H9 (cell line): Measurements from ENCODE around the gene CPXM2. TPM values are rescaled to one million over a fixed set of nuclear protein-coding genes. Genes with fewer than 3 reads are reported as not detected.

Experiments used
- DNase-seq: peaks from one replicate; pipeline ENCODE4 v3.0.0-alpha.2; 2017
- H2AFZ ChIP-seq: one replicate; pipeline ENCODE4 v1.6.1; 2013; ENCODE audit warnings: mild to moderate bottlenecking, low read length, control low read depth, moderate library complexity
- H2AK5ac ChIP-seq: 2 replicates; pipeline ENCODE4 v1.6.1; 2013; ENCODE audit warnings: low read length, control low read depth, mixed read lengths; ENCODE audit not compliant: insufficient read length
- H2BK120ac ChIP-seq: one replicate; pipeline ENCODE4 v1.6.1; 2013; ENCODE audit warnings: low read depth, mild to moderate bottlenecking, low read length, control low read depth, inconsistent platforms; ENCODE audit not compliant: poor library complexity, severe bottlenecking
- H2BK12ac ChIP-seq: 2 replicates; pipeline ENCODE4 v1.6.1; 2013; ENCODE audit warnings: low read length, control low read depth, mixed read lengths, low read depth; ENCODE audit not compliant: insufficient read length
- H2BK15ac ChIP-seq: 2 replicates; pipeline ENCODE4 v1.6.1; 2013; ENCODE audit warnings: low read depth, low read length, control low read depth
- H2BK20ac ChIP-seq: one replicate; pipeline ENCODE4 v1.6.1; 2013; ENCODE audit warnings: low read depth, mild to moderate bottlenecking, low read length, control low read depth, inconsistent platforms; ENCODE audit not compliant: poor library complexity, severe bottlenecking
- H2BK5ac ChIP-seq: 2 replicates; pipeline ENCODE4 v1.6.1; 2013; ENCODE audit warnings: low read length, control low read depth, mixed read lengths; ENCODE audit not compliant: insufficient read length
- H3K14ac ChIP-seq: 2 replicates; pipeline ENCODE4 v1.6.1; 2013; ENCODE audit warnings: low read length, control low read depth; ENCODE audit not compliant: insufficient read depth
- H3K18ac ChIP-seq: 2 replicates; pipeline ENCODE4 v1.6.1; 2013; ENCODE audit warnings: low read depth, mild to moderate bottlenecking, mixed read lengths, low read length, control low read depth; ENCODE audit not compliant: insufficient read length
- H3K23ac ChIP-seq: 2 replicates; pipeline ENCODE4 v1.6.1; 2013; ENCODE audit warnings: low read length, control low read depth, mixed read lengths, low read depth; ENCODE audit not compliant: insufficient read length
- H3K23me2 ChIP-seq: 2 replicates; pipeline ENCODE4 v1.6.1; 2013; ENCODE audit warnings: low read depth, mild to moderate bottlenecking, mixed read lengths, low read length, control low read depth; ENCODE audit not compliant: insufficient read length, poor library complexity, severe bottlenecking
- H3K27ac ChIP-seq: 2 replicates; pipeline ENCODE4 v1.5.1; 2013; ENCODE audit warnings: low read length, control low read depth, mixed read lengths, low read depth; ENCODE audit not compliant: insufficient read length
- H3K27me3 ChIP-seq: 2 replicates; pipeline ENCODE4 v1.6.1; 2013; ENCODE audit warnings: low read length, control low read depth, inconsistent platforms; ENCODE audit not compliant: insufficient read depth
- H3K4ac ChIP-seq: 2 replicates; pipeline ENCODE4 v1.6.1; 2013; ENCODE audit warnings: low read depth, mild to moderate bottlenecking, control low read depth, inconsistent platforms, low read length, moderate library complexity
- H3K4me1 ChIP-seq: 2 replicates; pipeline ENCODE4 v1.6.1; 2013; ENCODE audit warnings: low read length, control low read depth, inconsistent platforms; ENCODE audit not compliant: insufficient read depth
- H3K4me2 ChIP-seq: 2 replicates; pipeline ENCODE4 v1.6.1; 2013; ENCODE audit warnings: low read length, control low read depth, mixed read lengths; ENCODE audit not compliant: insufficient read length, insufficient read depth
- H3K56ac ChIP-seq: 2 replicates; pipeline ENCODE4 v1.6.1; 2013; ENCODE audit warnings: low read depth, mild to moderate bottlenecking, mixed read lengths, low read length, control low read depth; ENCODE audit not compliant: insufficient read length
- H3K79me1 ChIP-seq: 2 replicates; pipeline ENCODE4 v1.6.1; 2013; ENCODE audit warnings: low read depth, mild to moderate bottlenecking, moderate library complexity, low read length, control low read depth, inconsistent platforms; ENCODE audit not compliant: insufficient read depth, poor library complexity, severe bottlenecking
- H3K79me2 ChIP-seq: 2 replicates; pipeline ENCODE4 v1.6.1; 2013; ENCODE audit warnings: low read length, control low read depth, inconsistent platforms; ENCODE audit not compliant: insufficient read depth
- H3K9ac ChIP-seq: 2 replicates; pipeline ENCODE4 v1.6.1; 2013; ENCODE audit warnings: low read length, control low read depth, mixed read lengths; ENCODE audit not compliant: insufficient read length; ENCODE audit errors: extremely low read depth
- H3K9me3 ChIP-seq: one replicate; pipeline ENCODE4 v1.6.1; 2013; ENCODE audit warnings: low read depth, low read length, inconsistent platforms; ENCODE audit not compliant: control insufficient read depth
- H3T11ph ChIP-seq: one replicate; pipeline ENCODE4 v1.6.1; 2013; ENCODE audit warnings: mild to moderate bottlenecking, low read length, control low read depth, inconsistent platforms
- H4K20me1 ChIP-seq: one replicate; pipeline ENCODE4 v1.6.1; 2013; ENCODE audit not compliant: control insufficient read depth, insufficient read length, insufficient read depth
- H4K5ac ChIP-seq: 2 replicates; pipeline ENCODE4 v1.6.1; 2013; ENCODE audit warnings: low read depth, mild to moderate bottlenecking, mixed read lengths, low read length, control low read depth; ENCODE audit not compliant: insufficient read length
- H4K8ac ChIP-seq: replicated peaks from 2 replicates; pipeline ENCODE4 v1.6.1; 2013; ENCODE audit warnings: low read length, control low read depth, mixed read lengths, low read depth; ENCODE audit not compliant: insufficient read length
- H4K91ac ChIP-seq: 2 replicates; pipeline ENCODE4 v1.6.1; 2013; ENCODE audit warnings: low read depth, mild to moderate bottlenecking, moderate library complexity, mixed read lengths, low read length, control low read depth; ENCODE audit not compliant: insufficient read length
- H3K27ac Mint-ChIP-seq, 3 experiments: 2 replicates in 2 of 3; 3 replicates in 1 of 3; pipeline ENCODE4 v1.8.0; 2020 to 2021; ENCODE audit warnings: mixed read lengths in 3 of 3, mild to moderate bottlenecking in 1 of 3, moderate library complexity in 1 of 3
- H3K27me3 Mint-ChIP-seq: 2 replicates; pipeline ENCODE4 v1.8.0; 2021; ENCODE audit warnings: low read depth, mild to moderate bottlenecking, moderate library complexity, mixed read lengths
- H3K36me3 Mint-ChIP-seq, 3 experiments: 2 replicates in 2 of 3; 3 replicates in 1 of 3; pipeline ENCODE4 v1.8.0; 2020 to 2021; ENCODE audit warnings: low read depth in 3 of 3, mixed read lengths in 3 of 3; ENCODE audit not compliant: insufficient read depth in 1 of 3
- H3K4me1 Mint-ChIP-seq, 2 experiments: 2 replicates each; pipeline ENCODE4 v1.8.0; 2020; ENCODE audit warnings: mixed read lengths in 2 of 2
- H3K4me3 Mint-ChIP-seq, 2 experiments: 2 replicates in 1 of 2; 3 replicates in 1 of 2; pipeline ENCODE4 v1.8.0; 2020 to 2021; ENCODE audit warnings: mild to moderate bottlenecking in 2 of 2, mixed read lengths in 2 of 2, moderate library complexity in 1 of 2
- H3K9me3 Mint-ChIP-seq, 2 experiments: 2 replicates in 1 of 2; 3 replicates in 1 of 2; pipeline ENCODE4 v1.8.0; 2020; ENCODE audit warnings: mild to moderate bottlenecking in 2 of 2, mixed read lengths in 2 of 2, moderate library complexity in 1 of 2
- CTCF ChIP-seq: fragments of 200-600 bp; sonication (generic); conservative IDR thresholded peaks from 3 replicates; pipeline ENCODE4 v1.8.0; 2021; ENCODE audit warnings: antibody characterized with exemption, mild to moderate bottlenecking
- WGBS: extraction: QIAGEN DNeasy Blood & Tissue Kit; methylation state at CpG from one replicate; pipeline ENCODE4 v1.1.7; 2013; ENCODE audit warnings: missing lambda C conversion rate, low lambda C conversion rate, mixed read lengths; ENCODE audit not compliant: insufficient read length; ENCODE audit errors: extremely low coverage; 5-methylcytosine and 5-hydroxymethylcytosine counted together
- total RNA-seq: library from RNA; stranded (reverse); gene quantifications from 2 replicates; pipeline ENCODE4 v1.2.1, GENCODE V29; 2021

The CPXM2 gene
- total RNA-seq, 1 experiment from 2014 or later, result 1.7 TPM

GRCh38 chr10:123703195-123703790 is 188.3 kb downstream of the CPXM2 start:
- Histone ChIP-seq H4K8ac (no peak overlapping the region), H3K79me1 (no peaks in the 10 kb centered on the region), H3K4me1 (no peaks in the 10 kb centered on the region), H3K27ac (no peak overlapping the region), H3K9ac (no peak overlapping the region), H3K18ac (no peak overlapping the region), H2BK15ac (no peak overlapping the region), H3K56ac (no peak overlapping the region), H2AFZ (no peak overlapping the region), H3K23me2 (no peaks in the 10 kb centered on the region), H3K4ac (no peak overlapping the region), H2BK12ac (no peak overlapping the region), H3T11ph (no peak overlapping the region), H2BK120ac (no peak overlapping the region), H3K9me3 (no peaks in the 10 kb centered on the region), H3K23ac (no peak overlapping the region), H2AK5ac (no peak overlapping the region), H2BK5ac (no peak overlapping the region), H3K4me2 (no peak overlapping the region), H4K91ac (no peak overlapping the region), H3K27me3 (no peaks in the 10 kb centered on the region), H3K14ac (no peak overlapping the region), H4K20me1 (no peaks in the 10 kb centered on the region), H3K79me2 (no peaks in the 10 kb centered on the region; the same call in 1 of the 2 replicates), H2BK20ac (no peak overlapping the region), H4K5ac (no peak overlapping the region)
- Mint-ChIP-seq H3K9me3 (no peaks in the 10 kb centered on the region), H3K4me1 (peaks cover 7 to 13% of the 10 kb centered on the region in 2 experiments; a peak in 3 of 4 replicates), H3K4me3 (no peak overlapping the region), H3K36me3 (no peaks in the 10 kb centered on the region), H3K27ac (no peak overlapping the region), H3K27me3 (peaks cover 21% of the 10 kb centered on the region)
- TF ChIP-seq CTCF, result peak; percentile 33; the same call in 2 of the 3 replicates
- DNase-seq, result no peak
- no CpG with 5 or more reads among the region's 6 CpGs for WGBS

Other genes starting within 250 kb of the CPXM2 start
- 0.07 and 0.09 TPM in 2 replicates for gene GPR26, start 225.5 kb downstream of the CPXM2 start, total RNA-seq
- 6.8 and 8.7 TPM in 2 replicates for gene CHST15, start 201.8 kb upstream of the CPXM2 start, total RNA-seq